ENCODE data around the gene VWA5A. TPM values are rescaled to one million over a fixed set of nuclear protein-coding genes. Genes with fewer than 3 reads are reported as not detected.

Gene VWA5A
- polyA plus RNA-seq, 1 of the 3 experiments (the other 2 are of a cell fraction) = 7.6 TPM

- no peaks in the 10 kb centered on the region for H3K9me3 ChIP-seq
- no peak overlapping the region for H3K27ac ChIP-seq (ENCODE audit: low read depth in 2 of 2, low read length in 1 of 2)
- TF ChIP-seq JUND (IDR thresholded peaks at IDR 0.05) (no peak), GABPA (IDR thresholded peaks at IDR 0.05; ENCODE audit: low read depth) (no peak), MAX (IDR thresholded peaks at IDR 0.05; ENCODE audit: low read depth) (no peak), RFX5 (IDR thresholded peaks at IDR 0.05; ENCODE audit: low read length) (no peak)
- H3K4me3 ChIP-seq (ENCODE audit: low read depth in 2 of 2, low read length in 1 of 2) = no peak overlapping the region
- no peak overlapping the region for H3K4me2 ChIP-seq
- no peaks in the 10 kb centered on the region for H3K36me3 ChIP-seq (replicated peaks in 1 of 2; ENCODE audit: control insufficient read depth in 1 of 2, insufficient read depth in 2 of 2, low read length in 1 of 2)
- ChIA-PET POLR2A (no interaction called here), CTCF (interaction anchor here (0.9 to 9.5 kb wide), 2 partner anchors 82 to 116 kb away, joined by 3 to 247 read pairs; no protein-coding TSS in a partner anchor)
- no peak overlapping the region for H2AFZ ChIP-seq (ENCODE audit: low read depth)
- H3K9me2 ChIP-seq = no peaks in the 10 kb centered on the region
- H3K9ac ChIP-seq = no peak overlapping the region
- peaks cover 0 to 5% of the 10 kb centered on the region in 2 experiments; a peak in 2 of 4 replicates for H3K4me1 ChIP-seq (ENCODE audit: control insufficient read depth in 1 of 2, insufficient read depth in 2 of 2, low read depth in 1 of 2, low read length in 1 of 2)
- DNase-seq = no peak
- peaks cover 19% of the 10 kb centered on the region; the same call in 1 of the 2 replicates for H3K27me3 ChIP-seq (ENCODE audit: insufficient read depth)
- H3K79me2 ChIP-seq (ENCODE audit: insufficient read depth) = no peaks in the 10 kb centered on the region
- 75% methylated on average over 1 of the region's 1 CpG for WGBS (ENCODE audit: low lambda C conversion rate)
- H3F3A ChIP-seq (replicated peaks; ENCODE audit: insufficient read depth) = no peaks in the 10 kb centered on the region
- no peaks in the 10 kb centered on the region for H4K20me1 ChIP-seq (ENCODE audit: insufficient read depth)
These were observed 38.0 kb upstream of the VWA5A start for GRCh38 chr11:124077266-124077665.

GRCh38 chr11:124078591-124078990 lies 36.7 kb upstream of the VWA5A start:
- Histone ChIP-seq H2AFZ (ENCODE audit: low read depth) (no peak overlapping the region), H3K9me3 (no peaks in the 10 kb centered on the region), H3K4me2 (no peak overlapping the region), H4K20me1 (ENCODE audit: insufficient read depth) (no peaks in the 10 kb centered on the region), H3K4me1 (ENCODE audit: control insufficient read depth in 1 of 2, insufficient read depth in 2 of 2, low read depth in 1 of 2, low read length in 1 of 2) (peaks cover 0 to 5% of the 10 kb centered on the region in 2 experiments; a peak in 2 of 4 replicates), H3K4me3 (ENCODE audit: low read depth in 2 of 2, low read length in 1 of 2) (no peak overlapping the region), H3K27me3 (ENCODE audit: insufficient read depth) (peaks cover 28% of the 10 kb centered on the region; the same call in 1 of the 2 replicates), H3F3A (replicated peaks; ENCODE audit: insufficient read depth) (no peaks in the 10 kb centered on the region), H3K9ac (no peak overlapping the region), H3K79me2 (ENCODE audit: insufficient read depth) (no peaks in the 10 kb centered on the region), H3K9me2 (no peaks in the 10 kb centered on the region), H3K36me3 (replicated peaks in 1 of 2; ENCODE audit: control insufficient read depth in 1 of 2, insufficient read depth in 2 of 2, low read length in 1 of 2) (no peaks in the 10 kb centered on the region), H3K27ac (ENCODE audit: low read depth in 2 of 2, low read length in 1 of 2) (no peak overlapping the region)
- no peak for TF ChIP-seq JUND (IDR thresholded peaks at IDR 0.05)
- TF ChIP-seq MXI1 (IDR thresholded peaks at IDR 0.05; ENCODE audit: low read depth, low read length) = no peak
- no peak for TF ChIP-seq ELF1 (IDR thresholded peaks at IDR 0.05)
- DNase-seq = no peak
- WGBS (ENCODE audit: low lambda C conversion rate) = 63% methylated on average over 2 of the region's 2 CpGs
- ChIA-PET CTCF (no interaction called here), POLR2A (no interaction called here)

GRCh38 chr11:124079631-124080326 lies 35.5 kb upstream of the VWA5A start:
- no peaks in the 10 kb centered on the region for H3K9me2 ChIP-seq
- CTCF ChIA-PET = interaction anchor here (1.2 to 2.0 kb wide), 2 partner anchors 8 to 115 kb away, joined by 6 to 13 read pairs; no protein-coding TSS in a partner anchor
- 59% methylated on average over 8 of the region's 8 CpGs for WGBS (ENCODE audit: low lambda C conversion rate)
- no peak for TF ChIP-seq TEAD4 (IDR thresholded peaks at IDR 0.05; ENCODE audit: borderline replicate concordance, insufficient read depth)
- TF ChIP-seq RCOR1 (IDR thresholded peaks at IDR 0.05; ENCODE audit: low read length) = no peak
- no peak for TF ChIP-seq FOSL2 (IDR thresholded peaks at IDR 0.05; ENCODE audit: borderline replicate concordance, low read depth)
- TF ChIP-seq SMC3 (IDR thresholded peaks at IDR 0.05; ENCODE audit: low read depth, low read length) = no peak
- TF ChIP-seq REST (IDR thresholded peaks at IDR 0.05; ENCODE audit: low read depth, low read length) = no peak
- no peak for TF ChIP-seq MEF2A (IDR thresholded peaks at IDR 0.05; ENCODE audit: borderline replicate concordance, low read depth)
- TF ChIP-seq MAX (IDR thresholded peaks at IDR 0.05; ENCODE audit: low read depth) = no peak
- no peak for TF ChIP-seq CTCF (IDR thresholded peaks at IDR 0.05)
- no peak for TF ChIP-seq NRF1 (IDR thresholded peaks at IDR 0.05; ENCODE audit: low read depth, low read length)

More at GRCh38 chr11:124079631-124080326, 35.5 kb upstream of the VWA5A start:
- DNase-seq = no peak
- H3K9me3 ChIP-seq = no peaks in the 10 kb centered on the region
- H3K36me3 ChIP-seq (replicated peaks in 1 of 2; ENCODE audit: control insufficient read depth in 1 of 2, insufficient read depth in 2 of 2, low read length in 1 of 2) = no peaks in the 10 kb centered on the region
- H2AFZ ChIP-seq (ENCODE audit: low read depth) = no peak overlapping the region
- no peaks in the 10 kb centered on the region for H4K20me1 ChIP-seq (ENCODE audit: insufficient read depth)
- H3K4me2 ChIP-seq = no peak overlapping the region
- peaks cover 31% of the 10 kb centered on the region; the same call in 1 of the 2 replicates for H3K27me3 ChIP-seq (ENCODE audit: insufficient read depth)
- POLR2A ChIA-PET = no interaction called here
- H3K4me3 ChIP-seq (ENCODE audit: low read depth in 2 of 2, low read length in 1 of 2) = no peak overlapping the region
- H3K27ac ChIP-seq (ENCODE audit: low read depth in 2 of 2, low read length in 1 of 2) = no peak overlapping the region
- no peak overlapping the region for H3K9ac ChIP-seq
- peaks cover 0 to 5% of the 10 kb centered on the region in 2 experiments; a peak in 2 of 4 replicates for H3K4me1 ChIP-seq (ENCODE audit: control insufficient read depth in 1 of 2, insufficient read depth in 2 of 2, low read depth in 1 of 2, low read length in 1 of 2)
- H3F3A ChIP-seq (replicated peaks; ENCODE audit: insufficient read depth) = no peaks in the 10 kb centered on the region
- no peaks in the 10 kb centered on the region for H3K79me2 ChIP-seq (ENCODE audit: insufficient read depth)

All from SK-N-SH (cell line).